HepG2 (cell line): ENCODE measurements around the gene SSBP1. TPM values are rescaled to one million over a fixed set of nuclear protein-coding genes. Genes with fewer than 3 reads are reported as not detected.
A peak's percentile ranks its signal among the peaks of the same experiment; 100 is the strongest.

Source experiments
- DPF2 ChIP-seq: sonication (generic); formaldehyde crosslinking; IDR thresholded peaks from 2 replicates; pipeline ENCODE4 v1.4.0; 2020; ENCODE audit warnings: mild to moderate bottlenecking, low read depth, missing genetic modification reagents, borderline replicate concordance
- HIVEP1 ChIP-seq: sonication (generic); formaldehyde crosslinking; IDR thresholded peaks from 2 replicates; pipeline ENCODE4 v1.4.0; 2020; ENCODE audit warnings: mild to moderate bottlenecking, missing genetic modification reagents
- KLF13 ChIP-seq: sonication (generic); formaldehyde crosslinking; IDR thresholded peaks from 2 replicates; pipeline ENCODE4 v1.4.0; 2020; ENCODE audit warnings: mild to moderate bottlenecking, missing genetic modification reagents
- ONECUT2 ChIP-seq: sonication (generic); formaldehyde crosslinking; IDR thresholded peaks from 2 replicates; pipeline ENCODE4 v1.4.0; 2020; ENCODE audit warnings: missing genetic modification reagents
- RARA ChIP-seq: IDR thresholded peaks from 2 replicates; pipeline ENCODE4 v1.6.1; 2016; ENCODE audit warnings: missing genetic modification reagents, missing compliant biosample characterization
- TEAD3 ChIP-seq: optimal IDR thresholded peaks from 2 replicates; pipeline ENCODE3; 2016; ENCODE audit warnings: borderline replicate concordance
- U2AF1 ChIP-seq: fragments of 200-400 bp; formaldehyde crosslinking; optimal IDR thresholded peaks from 2 replicates; pipeline ENCODE3; 2017; ENCODE audit warnings: mild to moderate bottlenecking, low read depth, low read length
- XBP1 ChIP-seq: sonication (generic); formaldehyde crosslinking; IDR thresholded peaks from 2 replicates; pipeline ENCODE4 v1.5.0; 2020; ENCODE audit warnings: missing genetic modification reagents
- ZNF230 ChIP-seq: sonication (generic); formaldehyde crosslinking; IDR thresholded peaks from 2 replicates; pipeline ENCODE4 v1.4.0; 2020; ENCODE audit warnings: mild to moderate bottlenecking, missing genetic modification reagents
- ZNF468 ChIP-seq: sonication (generic); formaldehyde crosslinking; IDR thresholded peaks from 2 replicates; pipeline ENCODE4 v1.8.0; 2022; ENCODE audit warnings: mild to moderate bottlenecking, moderate library complexity, missing genetic modification reagents
- polyA plus RNA-seq, 8 experiments: library from polyadenylated mRNA; depleted of rRNA in 3 of 8; stranded (reverse) in 7 of 8; unstranded in 1 of 8; fragments of >200 nt; fragmentation: Illumina TruSeq in 4 of 8; extraction: Trizol in 4 of 8; gene quantifications; 2 replicates each; pipeline versions ENCODE4 v1.2.1 to v1.2.3, GENCODE V29; 2011 to 2016; ENCODE audit warnings: low read depth in 4 of 8, missing spikeins in 1 of 8, mixed read lengths in 1 of 8; ENCODE audit not compliant: insufficient read depth in 1 of 8
- total RNA-seq, 5 experiments: library from RNA; depleted of rRNA; stranded (reverse); fragments of >200 nt; fragmentation: Illumina TruSeq; extraction: Trizol; gene quantifications; 2 replicates each; pipeline ENCODE4 v1.2.3, GENCODE V29; 2016; ENCODE audit warnings: low read depth in 1 of 5
- TF ChIP-seq, protein P1 (sequence below): sonication (generic); formaldehyde crosslinking; IDR thresholded peaks from 2 replicates; pipeline ENCODE4 v1.8.0; 2022; ENCODE audit warnings: mild to moderate bottlenecking, missing genetic modification reagents, borderline replicate concordance
- TF ChIP-seq, protein P2 (sequence below): sonication (generic); formaldehyde crosslinking; IDR thresholded peaks from 2 replicates; pipeline ENCODE4 v1.5.0; 2020; ENCODE audit warnings: mild to moderate bottlenecking, missing genetic modification reagents
- TF ChIP-seq, protein P3 (sequence below): sonication (generic); formaldehyde crosslinking; IDR thresholded peaks from 2 replicates; pipeline ENCODE4 v1.4.0; 2020; ENCODE audit warnings: mild to moderate bottlenecking, missing genetic modification reagents, borderline replicate concordance
- TF ChIP-seq, protein P4 (sequence below): IDR thresholded peaks from 2 replicates; pipeline ENCODE4 v1.6.1; 2018; ENCODE audit warnings: missing genetic modification reagents, mild to moderate bottlenecking, missing compliant biosample characterization
- TF ChIP-seq, protein P5 (sequence below): IDR thresholded peaks from 2 replicates; pipeline ENCODE4 v1.6.1; 2016; ENCODE audit warnings: mild to moderate bottlenecking, missing biosample characterization, missing genetic modification reagents
- TF ChIP-seq, protein P6 (sequence below): sonication (generic); formaldehyde crosslinking; conservative IDR thresholded peaks from 2 replicates; pipeline ENCODE4 v1.8.0; 2022; ENCODE audit warnings: mild to moderate bottlenecking, moderate library complexity, missing genetic modification reagents

SSBP1 gene
- total and polyA plus RNA-seq, 2 of the 13 experiments (the other 11 are each of a cell fraction or from before 2014, with no cell fraction given), result 64.4 to 254 TPM

DNA sequence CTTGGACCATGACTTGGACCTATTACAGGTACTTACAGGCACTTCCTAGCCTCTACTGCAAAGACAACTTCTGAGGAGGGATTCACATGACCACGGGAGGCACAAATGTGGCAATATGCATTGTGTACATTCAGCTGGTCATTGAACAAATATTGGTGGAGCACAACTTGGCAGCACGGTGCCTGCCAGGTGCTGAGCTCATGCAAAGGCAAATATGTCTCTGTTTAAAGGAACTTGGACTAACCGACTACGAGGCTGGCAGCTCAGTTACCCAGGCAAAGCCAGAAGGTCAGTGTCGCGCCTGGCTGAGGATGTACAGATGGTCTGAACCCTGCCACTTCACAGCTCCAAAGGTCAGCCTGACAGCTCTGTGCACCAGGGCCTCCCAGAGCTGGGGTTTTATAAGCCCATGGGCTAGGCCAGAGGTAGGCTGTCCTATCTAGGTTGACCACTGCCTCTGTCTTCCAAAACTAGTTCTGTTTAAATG lies 42.3 kb upstream of the SSBP1 start (continued):
- TF ChIP-seq, protein P1, sequence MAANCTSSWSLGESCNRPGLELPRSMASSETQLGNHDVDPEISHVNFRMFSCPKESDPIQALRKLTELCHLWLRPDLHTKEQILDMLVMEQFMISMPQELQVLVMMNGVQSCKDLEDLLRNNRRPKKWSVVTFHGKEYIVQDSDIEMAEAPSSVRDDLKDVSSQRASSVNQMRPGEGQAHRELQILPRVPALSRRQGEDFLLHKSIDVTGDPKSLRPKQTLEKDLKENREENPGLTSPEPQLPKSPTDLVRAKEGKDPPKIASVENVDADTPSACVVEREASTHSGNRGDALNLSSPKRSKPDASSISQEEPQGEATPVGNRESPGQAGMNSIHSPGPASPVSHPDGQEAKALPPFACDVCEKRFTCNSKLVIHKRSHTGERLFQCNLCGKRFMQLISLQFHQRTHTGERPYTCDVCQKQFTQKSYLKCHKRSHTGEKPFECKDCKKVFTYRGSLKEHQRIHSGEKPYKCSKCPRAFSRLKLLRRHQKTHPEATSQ (CRISPR knock-in tag), result no peak
- TF ChIP-seq TEAD3 (CRISPR knock-in tag) (peak; percentile 75), RARA (peak; percentile 66), XBP1 (CRISPR knock-in tag) (no peak), HIVEP1 (0 out of 2 replicates have a peak, but pooled peaks have one; percentile 27), ZNF230 (CRISPR knock-in tag) (no peak), DPF2 (peak; percentile 44; the same call in 1 of the 2 replicates), ONECUT2 (CRISPR knock-in tag) (no peak), ZNF468 (CRISPR knock-in tag) (no peak), KLF13 (CRISPR knock-in tag) (no peak), U2AF1 (no peak)
- TF ChIP-seq, protein P2, sequence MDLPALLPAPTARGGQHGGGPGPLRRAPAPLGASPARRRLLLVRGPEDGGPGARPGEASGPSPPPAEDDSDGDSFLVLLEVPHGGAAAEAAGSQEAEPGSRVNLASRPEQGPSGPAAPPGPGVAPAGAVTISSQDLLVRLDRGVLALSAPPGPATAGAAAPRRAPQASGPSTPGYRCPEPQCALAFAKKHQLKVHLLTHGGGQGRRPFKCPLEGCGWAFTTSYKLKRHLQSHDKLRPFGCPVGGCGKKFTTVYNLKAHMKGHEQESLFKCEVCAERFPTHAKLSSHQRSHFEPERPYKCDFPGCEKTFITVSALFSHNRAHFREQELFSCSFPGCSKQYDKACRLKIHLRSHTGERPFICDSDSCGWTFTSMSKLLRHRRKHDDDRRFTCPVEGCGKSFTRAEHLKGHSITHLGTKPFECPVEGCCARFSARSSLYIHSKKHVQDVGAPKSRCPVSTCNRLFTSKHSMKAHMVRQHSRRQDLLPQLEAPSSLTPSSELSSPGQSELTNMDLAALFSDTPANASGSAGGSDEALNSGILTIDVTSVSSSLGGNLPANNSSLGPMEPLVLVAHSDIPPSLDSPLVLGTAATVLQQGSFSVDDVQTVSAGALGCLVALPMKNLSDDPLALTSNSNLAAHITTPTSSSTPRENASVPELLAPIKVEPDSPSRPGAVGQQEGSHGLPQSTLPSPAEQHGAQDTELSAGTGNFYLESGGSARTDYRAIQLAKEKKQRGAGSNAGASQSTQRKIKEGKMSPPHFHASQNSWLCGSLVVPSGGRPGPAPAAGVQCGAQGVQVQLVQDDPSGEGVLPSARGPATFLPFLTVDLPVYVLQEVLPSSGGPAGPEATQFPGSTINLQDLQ, result no peak
- TF ChIP-seq, protein P3, sequence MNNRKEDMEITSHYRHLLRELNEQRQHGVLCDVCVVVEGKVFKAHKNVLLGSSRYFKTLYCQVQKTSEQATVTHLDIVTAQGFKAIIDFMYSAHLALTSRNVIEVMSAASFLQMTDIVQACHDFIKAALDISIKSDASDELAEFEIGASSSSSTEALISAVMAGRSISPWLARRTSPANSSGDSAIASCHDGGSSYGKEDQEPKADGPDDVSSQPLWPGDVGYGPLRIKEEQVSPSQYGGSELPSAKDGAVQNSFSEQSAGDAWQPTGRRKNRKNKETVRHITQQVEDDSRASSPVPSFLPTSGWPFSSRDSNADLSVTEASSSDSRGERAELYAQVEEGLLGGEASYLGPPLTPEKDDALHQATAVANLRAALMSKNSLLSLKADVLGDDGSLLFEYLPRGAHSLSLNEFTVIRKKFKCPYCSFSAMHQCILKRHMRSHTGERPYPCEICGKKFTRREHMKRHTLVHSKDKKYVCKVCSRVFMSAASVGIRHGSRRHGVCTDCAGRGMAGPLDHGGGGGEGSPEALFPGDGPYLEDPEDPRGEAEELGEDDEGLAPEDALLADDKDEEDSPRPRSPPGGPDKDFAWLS, result no peak
- TF ChIP-seq, protein P4, sequence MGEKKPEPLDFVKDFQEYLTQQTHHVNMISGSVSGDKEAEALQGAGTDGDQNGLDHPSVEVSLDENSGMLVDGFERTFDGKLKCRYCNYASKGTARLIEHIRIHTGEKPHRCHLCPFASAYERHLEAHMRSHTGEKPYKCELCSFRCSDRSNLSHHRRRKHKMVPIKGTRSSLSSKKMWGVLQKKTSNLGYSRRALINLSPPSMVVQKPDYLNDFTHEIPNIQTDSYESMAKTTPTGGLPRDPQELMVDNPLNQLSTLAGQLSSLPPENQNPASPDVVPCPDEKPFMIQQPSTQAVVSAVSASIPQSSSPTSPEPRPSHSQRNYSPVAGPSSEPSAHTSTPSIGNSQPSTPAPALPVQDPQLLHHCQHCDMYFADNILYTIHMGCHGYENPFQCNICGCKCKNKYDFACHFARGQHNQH, result peak; percentile 46; the same call in 1 of the 2 replicates
- TF ChIP-seq, protein P5, sequence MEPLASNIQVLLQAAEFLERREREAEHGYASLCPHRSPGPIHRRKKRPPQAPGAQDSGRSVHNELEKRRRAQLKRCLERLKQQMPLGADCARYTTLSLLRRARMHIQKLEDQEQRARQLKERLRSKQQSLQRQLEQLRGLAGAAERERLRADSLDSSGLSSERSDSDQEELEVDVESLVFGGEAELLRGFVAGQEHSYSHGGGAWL (CRISPR knock-in tag), result no peak
- TF ChIP-seq, protein P6, sequence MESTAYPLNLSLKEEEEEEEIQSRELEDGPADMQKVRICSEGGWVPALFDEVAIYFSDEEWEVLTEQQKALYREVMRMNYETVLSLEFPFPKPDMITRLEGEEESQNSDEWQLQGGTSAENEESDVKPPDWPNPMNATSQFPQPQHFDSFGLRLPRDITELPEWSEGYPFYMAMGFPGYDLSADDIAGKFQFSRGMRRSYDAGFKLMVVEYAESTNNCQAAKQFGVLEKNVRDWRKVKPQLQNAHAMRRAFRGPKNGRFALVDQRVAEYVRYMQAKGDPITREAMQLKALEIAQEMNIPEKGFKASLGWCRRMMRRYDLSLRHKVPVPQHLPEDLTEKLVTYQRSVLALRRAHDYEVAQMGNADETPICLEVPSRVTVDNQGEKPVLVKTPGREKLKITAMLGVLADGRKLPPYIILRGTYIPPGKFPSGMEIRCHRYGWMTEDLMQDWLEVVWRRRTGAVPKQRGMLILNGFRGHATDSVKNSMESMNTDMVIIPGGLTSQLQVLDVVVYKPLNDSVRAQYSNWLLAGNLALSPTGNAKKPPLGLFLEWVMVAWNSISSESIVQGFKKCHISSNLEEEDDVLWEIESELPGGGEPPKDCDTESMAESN (CRISPR knock-in tag), result no peak
